SKM-1 treated with dmso at 0.1 percent for 144 hours (cell line): ENCODE data around the gene DELE1.

Experiments used
- DNase-seq: peaks from one replicate; lab custom pipeline; 2025; ENCODE audit not compliant: unreplicated experiment; lab: John Stamatoyannopoulos, UW

Gene DELE1

DNA sequence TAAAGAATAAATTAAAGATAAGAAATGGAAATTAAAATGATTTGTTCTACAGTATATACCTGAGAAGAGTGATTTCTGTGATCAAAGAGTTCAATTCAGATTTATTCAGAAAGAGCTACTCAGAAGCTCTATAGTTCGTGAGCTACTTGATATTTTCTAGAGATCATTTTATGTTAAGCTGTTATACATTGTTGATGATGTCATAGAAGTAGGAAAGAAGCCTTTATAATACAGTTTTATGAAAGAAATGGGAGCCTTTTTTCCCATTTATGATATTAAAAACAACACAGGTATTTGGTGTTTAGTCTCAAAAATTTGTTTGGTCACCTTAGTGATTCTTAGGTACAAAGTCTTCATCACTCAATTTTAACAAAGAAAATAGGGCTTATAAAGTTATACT is 66.0 kb downstream of the DELE1 start:
- no peak for DNase-seq
